HG02588 (cell line): ENCODE results near the gene EXD3.
"Not testable (repeated sequence)": the region's sequence is repeated elsewhere in the genome, so short reads cannot be mapped to it uniquely, and the experiment has no call there.

Experiments used
- ATAC-seq: cut with Tn5 transposase; IDR thresholded peaks from one replicate; pipeline ENCODE4 v1.9.1; 2021; ENCODE audit warnings: mild to moderate bottlenecking, moderate library complexity; ENCODE audit not compliant: unreplicated experiment

Gene EXD3

GRCh38 chr9:137383784-137384756 lies 38.9 kb downstream of the EXD3 start:
- no peak for ATAC-seq

DNA sequence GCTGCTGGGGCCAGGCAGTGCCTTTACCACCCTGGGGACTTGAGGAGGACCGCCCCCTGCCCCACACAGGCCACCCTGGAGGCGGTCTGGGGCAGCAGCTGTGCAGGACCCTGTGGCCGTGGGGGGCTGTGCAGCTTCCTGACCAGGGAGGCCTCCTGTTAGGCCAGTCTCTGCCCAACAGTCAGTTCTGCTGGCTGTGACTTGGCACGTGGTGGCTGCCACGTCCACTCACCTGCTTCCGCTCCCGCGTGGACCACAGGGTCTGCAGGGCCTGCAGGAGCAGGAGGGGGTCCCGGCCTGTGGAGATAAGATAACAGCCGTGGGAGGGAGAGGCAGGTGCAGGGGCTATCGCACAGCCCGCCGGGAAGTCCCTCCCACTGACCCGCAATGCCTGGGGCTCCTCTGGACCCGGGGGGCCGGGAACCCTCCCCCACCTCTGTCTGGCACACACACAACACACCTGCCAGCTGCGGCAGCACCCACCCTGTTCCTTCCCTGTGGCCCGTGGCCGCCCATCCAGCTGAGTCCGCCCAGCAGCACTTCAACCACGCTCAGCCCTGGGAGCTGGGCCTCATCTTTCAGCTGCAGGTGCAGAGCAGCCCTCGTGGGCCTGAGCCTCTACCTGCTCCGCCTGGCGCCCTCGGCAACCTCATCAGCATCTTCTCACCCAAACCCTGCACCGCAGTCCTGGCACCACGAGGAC lies 39.7 kb downstream of the EXD3 start:
- ATAC-seq: no peak

DNA sequence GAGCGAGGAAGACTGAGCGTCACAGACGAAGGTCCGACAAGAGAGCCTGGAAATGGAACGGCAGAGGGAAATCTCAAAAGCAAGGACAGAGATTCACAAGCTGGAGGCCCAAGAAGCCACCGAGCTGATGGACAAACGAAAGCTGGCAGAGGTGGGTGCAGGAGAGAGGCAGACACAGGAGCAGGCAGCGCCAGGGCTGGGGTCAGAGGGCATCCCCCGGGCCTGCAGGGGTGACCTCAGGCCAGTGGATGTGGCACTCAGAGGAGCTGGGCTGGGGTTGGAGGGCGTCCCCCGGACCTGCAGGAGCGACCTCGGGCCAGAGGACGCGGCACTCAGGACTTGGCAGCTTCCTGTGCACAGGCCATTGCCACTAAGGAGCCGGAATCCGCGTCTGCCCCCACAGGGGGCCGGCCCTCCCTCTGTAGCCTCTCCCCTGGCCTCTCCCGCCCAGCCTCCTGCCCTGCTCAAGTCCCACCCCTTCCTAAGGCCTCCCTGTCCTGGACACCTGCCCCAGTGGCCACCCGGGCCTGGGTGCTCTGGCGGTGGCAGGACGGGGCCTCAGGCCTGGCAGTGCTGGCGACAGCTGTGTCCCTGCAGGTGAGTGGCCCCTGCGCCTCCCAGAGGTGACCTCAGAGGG lies 40.4 kb downstream of the EXD3 start:
- no peak for ATAC-seq

- ATAC-seq: no peak
Measured at GRCh38 chr9:137381501-137382443, 41.2 kb downstream of the EXD3 start.

DNA sequence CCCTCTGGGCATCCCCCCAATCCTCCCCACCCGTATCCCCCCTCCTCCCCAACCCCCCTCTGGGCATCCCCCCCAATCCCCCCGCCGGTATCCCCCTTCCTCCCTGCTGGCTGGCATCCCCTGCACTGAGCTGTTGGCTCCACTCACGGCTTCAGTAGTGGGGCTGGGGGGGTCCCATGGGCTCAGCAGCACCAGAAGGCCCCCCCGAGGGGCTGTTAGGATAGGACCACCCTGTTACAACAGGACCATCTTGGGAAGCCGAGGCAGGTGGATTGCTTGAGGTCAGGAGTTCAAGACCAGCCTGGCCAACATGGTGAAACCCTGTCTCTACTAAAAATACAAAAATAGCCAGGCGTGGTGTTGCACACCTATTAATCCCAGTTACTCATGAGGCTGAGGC lies 42.4 kb downstream of the EXD3 start:
- no peak for ATAC-seq

DNA sequence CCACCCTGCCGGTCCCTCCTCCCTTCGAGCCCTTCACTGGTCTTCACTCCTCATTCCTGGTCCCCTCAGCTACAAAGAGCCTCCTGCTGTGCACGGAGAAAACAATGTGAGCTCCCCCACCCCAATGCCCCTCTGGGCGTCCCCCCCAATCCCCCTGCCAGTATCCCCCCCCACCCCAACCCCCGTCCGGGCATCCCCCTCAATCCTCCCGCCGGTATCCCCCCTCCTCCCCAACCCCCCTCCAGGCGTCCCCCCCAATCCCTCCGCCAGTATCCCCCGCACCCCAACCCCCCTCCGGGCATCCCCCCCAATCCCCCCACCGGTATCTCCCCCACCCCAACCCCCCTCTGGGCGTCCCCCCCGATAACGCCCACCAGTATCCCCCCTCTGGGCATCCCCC lies 42.8 kb downstream of the EXD3 start:
- no peak for ATAC-seq

- no peak for ATAC-seq
Measured at GRCh38 chr9:137379761-137380161, 43.2 kb downstream of the EXD3 start.

DNA sequence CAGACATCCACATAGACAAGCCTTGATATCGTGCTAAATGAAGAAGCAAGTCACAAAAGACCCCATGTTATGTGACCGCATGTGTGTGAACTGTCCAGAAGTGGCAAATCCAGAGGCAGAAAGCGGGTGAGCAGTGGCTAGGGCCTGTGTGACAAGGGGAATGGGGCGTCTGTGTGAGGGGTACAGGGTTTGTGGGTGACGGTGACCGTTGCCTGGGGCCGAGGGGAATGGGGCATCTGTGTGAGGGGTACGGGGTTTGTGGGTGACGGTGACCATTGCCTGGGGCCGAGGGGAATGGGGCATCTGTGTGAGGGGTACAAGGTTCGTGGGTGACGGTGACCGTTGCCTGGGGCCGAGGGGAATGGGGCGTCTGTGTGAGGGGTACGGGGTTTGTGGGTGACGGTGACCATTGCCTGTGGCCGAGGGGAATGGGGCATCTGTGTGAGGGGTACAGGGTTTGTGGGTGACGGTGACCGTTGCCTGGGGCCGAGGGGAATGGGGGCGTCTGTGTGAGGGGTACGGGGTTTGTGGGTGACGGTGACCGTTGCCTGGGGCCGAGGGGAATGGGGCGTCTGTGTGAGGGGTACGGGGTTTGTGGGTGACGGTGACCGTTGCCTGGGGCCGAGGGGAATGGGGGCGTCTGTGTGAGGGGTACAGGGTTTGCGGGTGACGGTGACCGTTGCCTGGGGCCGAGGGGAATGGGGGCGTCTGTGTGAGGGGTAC lies 44.1 kb downstream of the EXD3 start:
- not testable (repeated sequence) for ATAC-seq

DNA sequence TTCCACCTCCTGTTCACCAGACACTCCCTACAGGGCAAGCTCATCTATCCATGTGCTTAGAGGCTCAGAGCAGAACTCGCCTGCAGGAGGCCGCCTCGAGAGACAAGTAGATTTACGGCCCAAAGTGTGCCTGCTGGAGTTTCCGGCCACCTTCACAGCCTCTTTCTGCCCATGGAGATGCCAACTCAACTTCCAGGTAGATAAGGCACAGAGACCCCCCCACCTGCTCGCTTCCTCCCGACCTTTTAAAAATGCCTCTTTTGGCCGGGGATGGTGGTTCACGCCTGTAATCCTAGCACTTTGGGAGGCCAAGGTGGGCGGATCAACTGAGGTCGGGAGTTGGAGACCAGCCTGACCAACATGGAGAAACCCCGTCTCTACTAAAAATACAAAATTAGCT lies 46.6 kb downstream of the EXD3 start:
- ATAC-seq: no peak

- ATAC-seq: no peak
Measured at GRCh38 chr9:137375321-137376058, 47.5 kb downstream of the EXD3 start.

- no peak for ATAC-seq
Measured at GRCh38 chr9:137374131-137374845, 48.7 kb downstream of the EXD3 start.

DNA sequence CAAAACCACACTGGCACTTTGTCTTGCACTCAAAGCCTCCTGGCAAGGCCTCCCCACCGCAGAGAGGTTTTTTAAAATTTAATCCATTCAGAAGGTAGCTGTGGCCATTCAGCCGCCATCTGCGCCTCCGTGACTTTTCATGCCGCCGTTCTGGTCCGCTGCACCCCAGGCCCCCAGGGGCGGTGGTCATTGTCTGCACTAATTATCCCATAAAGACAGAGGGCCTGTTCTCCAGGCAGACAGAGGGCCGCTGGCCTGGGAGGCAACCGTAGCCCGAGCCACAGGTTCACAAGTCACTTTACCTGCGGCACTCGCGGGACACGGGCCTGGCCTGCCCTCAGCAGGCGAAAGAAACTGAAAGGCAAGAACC lies 49.4 kb downstream of the EXD3 start:
- ATAC-seq: no peak

DNA sequence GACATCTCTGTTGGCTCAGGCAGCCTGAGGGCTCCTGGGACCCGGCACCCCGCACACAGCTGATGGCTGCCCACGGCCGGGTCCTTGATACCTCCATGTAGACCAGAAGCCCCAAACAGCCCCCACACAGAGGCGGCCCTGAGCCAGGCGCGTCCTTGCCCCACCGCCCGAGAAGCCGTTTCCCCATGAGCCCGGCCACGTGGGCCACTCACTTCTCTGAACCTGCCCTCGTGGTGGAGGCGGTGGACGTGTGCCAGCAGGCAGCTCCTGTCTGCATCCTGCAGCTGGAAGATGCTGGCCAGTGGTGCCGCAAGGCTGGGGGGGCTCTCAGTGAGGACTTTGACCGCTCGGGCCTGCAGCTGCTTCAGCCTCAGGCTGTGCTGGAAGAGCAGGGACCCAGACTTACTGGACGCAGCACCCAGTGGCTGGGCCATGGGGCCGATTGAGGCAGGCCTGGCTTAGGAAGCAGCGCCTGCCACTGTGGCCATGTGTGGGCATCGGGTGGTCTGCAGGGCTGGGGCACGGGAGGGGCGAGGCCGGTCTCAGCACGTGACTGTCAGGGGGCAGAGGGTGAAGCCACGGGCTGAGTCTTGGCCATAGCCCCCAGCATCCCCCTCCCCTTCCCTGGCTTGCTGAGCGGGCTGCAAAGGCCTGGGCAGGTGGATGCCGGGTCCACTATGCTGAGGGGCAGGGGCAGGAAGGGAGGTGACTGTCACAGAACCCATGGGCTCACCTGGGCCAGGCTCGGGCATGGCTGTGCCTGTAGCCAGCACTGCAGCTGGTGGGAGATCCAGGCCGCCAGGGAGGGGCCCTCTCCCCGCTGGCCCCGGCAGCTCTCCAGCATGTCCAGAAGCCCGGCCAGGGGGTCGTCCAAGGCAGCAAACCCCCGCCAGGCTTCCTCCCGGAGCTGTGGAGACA lies 50.0 kb downstream of the EXD3 start:
- ATAC-seq: no peak

DNA sequence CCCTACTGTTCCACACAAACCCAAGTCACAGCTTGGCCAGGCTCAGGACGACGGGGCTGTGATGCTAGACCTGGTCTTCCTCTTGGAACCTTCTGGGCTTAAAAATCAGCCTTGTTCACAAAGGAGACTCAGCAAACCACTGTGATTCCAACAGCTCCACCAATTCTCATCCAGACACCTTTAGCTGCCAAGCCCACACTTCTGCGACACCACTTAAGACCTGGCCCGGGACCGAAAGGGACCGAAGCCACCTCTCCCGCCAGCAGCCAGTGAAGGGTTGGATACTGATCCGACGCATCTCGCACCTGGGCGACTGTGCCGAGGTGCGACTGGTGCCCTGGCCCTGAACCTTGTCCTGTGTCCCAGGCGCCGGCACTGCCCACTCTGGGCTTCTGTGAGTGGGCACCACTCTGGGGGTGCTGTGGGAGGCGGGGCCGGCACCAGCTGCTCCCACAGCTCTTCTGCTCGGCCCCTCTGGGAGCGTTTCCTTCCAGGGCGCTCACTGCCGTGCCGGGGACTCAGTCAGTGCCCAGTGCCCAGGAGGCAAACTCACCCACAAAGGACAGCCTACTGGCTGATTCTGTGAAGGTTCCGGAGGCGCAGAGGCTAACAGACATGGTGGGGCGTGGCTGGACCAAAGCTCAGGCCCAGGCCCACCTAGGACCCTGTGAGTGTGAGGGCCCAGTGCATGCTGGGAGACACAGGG lies 50.9 kb downstream of the EXD3 start:
- ATAC-seq: no peak

DNA sequence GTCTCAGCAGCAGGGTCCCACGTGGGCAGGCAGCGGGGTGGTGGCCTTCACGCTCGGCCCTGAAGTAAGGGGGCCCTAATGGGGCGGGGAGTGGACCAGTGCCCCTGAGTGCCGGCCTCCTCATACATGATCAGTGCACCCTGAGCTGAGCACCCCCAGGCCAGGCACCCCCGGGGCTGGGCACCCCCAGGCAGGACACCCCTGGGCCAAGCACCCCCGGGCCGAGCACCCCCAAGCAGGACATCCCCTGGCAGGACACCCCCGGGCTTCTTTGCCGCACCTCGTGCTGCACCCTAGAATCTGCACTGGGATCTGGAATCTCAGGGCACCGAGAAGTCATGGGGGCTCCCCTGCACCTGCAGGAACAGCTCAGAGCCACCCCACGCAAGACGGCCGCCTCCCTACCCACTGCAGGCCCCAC lies 51.4 kb downstream of the EXD3 start:
- no peak for ATAC-seq

GRCh38 chr9:137370865-137371520 lies 52.0 kb downstream of the EXD3 start:
- ATAC-seq: no peak
